Peyer's patch (tissue), 4 donors: ENCODE measurements around the gene CDK15.

Experiments used
- POLR2A ChIP-seq, 2 donors: fragments of 450-650 bp; IDR thresholded peaks; one replicate each; pipeline ENCODE4 v1.5.1; 2017; ENCODE audit warnings: antibody characterized with exemption in 2 of 2, mild to moderate bottlenecking in 2 of 2, moderate library complexity in 2 of 2
- TF ChIP-seq, protein P1 (sequence below), 6 experiments: fragments of 450-650 bp in 4 of 6; fragments of 200-600 bp in 2 of 6; sonication (generic) in 1 of 6; IDR thresholded peaks; one replicate each; pipeline ENCODE4 v1.5.1; 2017 to 2019; ENCODE audit warnings: antibody characterized with exemption in 6 of 6, mild to moderate bottlenecking in 3 of 6, moderate library complexity in 1 of 6

DNA sequence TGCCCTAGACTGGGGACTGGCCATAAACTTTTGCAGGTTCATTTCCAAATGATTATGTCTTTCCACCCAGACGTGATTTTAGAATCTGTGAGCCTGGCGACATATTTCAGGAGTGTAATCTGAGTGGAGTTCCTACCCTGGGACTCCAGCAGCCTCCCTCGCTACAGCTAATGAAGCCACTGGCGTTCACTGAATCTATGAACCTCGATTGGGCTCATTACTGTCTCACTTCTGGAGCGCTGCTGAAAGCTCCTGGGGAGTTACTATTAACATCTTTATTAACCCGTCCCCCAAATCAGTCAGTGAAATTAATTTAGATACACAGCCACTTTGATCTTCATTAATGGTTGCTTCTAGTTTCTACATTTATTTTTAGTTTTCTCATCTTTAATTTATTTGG lies 56.5 kb downstream of the CDK15 start:
- TF ChIP-seq, protein P1, sequence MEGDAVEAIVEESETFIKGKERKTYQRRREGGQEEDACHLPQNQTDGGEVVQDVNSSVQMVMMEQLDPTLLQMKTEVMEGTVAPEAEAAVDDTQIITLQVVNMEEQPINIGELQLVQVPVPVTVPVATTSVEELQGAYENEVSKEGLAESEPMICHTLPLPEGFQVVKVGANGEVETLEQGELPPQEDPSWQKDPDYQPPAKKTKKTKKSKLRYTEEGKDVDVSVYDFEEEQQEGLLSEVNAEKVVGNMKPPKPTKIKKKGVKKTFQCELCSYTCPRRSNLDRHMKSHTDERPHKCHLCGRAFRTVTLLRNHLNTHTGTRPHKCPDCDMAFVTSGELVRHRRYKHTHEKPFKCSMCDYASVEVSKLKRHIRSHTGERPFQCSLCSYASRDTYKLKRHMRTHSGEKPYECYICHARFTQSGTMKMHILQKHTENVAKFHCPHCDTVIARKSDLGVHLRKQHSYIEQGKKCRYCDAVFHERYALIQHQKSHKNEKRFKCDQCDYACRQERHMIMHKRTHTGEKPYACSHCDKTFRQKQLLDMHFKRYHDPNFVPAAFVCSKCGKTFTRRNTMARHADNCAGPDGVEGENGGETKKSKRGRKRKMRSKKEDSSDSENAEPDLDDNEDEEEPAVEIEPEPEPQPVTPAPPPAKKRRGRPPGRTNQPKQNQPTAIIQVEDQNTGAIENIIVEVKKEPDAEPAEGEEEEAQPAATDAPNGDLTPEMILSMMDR (IDR thresholded peaks at IDR 0.05): no peak
- TF ChIP-seq POLR2A (IDR thresholded peaks at IDR 0.05): no peak
